ENCODE results near the gene GAL.

The GAL gene

DNA sequence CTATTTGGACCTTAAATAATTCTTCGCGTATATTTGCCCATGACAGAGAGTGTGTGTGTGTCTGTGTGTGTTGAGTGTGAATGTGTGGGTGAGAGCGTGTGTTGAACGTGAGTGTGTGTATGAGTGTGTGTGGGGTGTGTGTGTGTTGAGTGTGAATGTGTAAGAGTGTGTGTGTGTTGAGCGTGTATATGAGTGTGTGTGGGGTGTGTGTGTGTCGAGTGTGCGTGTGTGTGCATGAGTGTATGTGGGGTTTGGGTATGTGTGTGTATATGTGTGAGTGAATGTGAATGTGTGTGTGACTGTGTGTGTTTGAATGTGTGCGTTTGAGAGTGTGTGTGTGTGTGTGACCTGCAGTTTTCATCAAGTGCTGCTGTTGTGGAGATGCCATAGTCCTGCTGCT, 26.8 kb downstream of the GAL start:
- no peak for DNase-seq

DNA sequence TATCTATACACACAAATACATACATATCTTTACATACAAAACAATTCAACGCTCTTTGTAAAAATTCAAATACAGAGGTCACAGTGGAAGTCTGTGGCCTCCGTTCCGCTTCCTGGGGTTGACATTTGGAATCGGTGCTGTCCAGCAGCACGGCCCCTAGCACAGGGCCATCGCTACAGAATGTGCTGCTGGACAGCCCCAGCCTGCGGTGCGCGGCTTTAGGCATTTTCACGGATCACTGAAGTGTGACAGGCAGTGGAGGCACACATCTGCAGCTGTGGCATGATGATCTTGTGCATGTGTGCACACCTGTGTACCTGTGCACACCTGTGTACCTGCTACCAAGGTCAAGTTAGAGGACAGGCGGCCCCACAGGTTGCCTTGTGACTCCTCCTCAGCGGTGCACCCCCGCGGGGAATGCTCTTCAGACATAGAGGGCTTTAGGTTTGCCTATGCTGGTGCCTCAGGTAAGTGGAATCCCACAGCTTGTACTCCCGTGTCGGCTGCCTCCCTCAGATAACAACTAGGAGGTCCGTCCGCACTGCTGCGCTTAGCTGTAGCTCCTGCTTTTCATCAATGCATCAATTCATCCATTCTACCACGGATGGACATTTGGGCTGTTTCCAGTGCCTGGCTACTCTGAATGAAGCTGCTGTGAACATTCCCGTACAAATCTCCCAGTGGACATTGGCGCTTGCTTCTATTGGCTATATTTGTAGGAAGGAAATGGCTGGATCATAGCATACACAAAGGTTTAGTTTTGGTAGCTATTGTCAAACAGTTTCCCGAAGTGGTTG, 29.9 kb downstream of the GAL start:
- DNase-seq = peak; percentile 21

DNA sequence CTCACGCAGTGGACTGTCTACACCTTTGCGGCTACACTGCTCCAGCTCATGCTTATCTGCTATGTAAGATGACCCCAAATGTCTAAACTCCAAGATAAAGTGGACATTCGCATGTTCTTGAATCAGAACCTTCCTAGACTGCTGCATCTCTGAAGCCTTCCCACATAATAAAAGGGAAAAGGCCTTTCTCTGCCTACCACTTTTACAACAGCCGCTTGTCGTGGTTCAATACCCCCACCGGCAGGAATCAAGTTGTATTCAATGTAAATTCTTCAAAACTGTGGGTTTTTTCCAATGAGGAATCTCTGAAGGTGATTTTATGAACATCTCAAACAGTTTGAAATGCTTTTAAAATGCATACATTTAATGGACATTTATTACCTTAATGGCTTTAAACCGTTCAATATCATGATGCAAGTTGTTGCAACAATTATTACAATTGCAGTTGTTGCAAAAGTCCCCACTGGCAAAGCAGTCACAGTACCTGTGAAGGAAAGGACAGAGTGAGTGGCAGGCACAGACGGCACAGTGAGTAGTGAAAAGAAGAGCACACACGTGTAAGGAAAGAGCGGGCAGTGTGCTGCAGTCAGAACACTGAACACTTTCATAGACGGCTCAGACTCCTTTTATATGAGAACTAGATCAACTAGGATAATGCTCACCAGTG, 31.2 kb downstream of the GAL start:
- no peak for DNase-seq

DNA sequence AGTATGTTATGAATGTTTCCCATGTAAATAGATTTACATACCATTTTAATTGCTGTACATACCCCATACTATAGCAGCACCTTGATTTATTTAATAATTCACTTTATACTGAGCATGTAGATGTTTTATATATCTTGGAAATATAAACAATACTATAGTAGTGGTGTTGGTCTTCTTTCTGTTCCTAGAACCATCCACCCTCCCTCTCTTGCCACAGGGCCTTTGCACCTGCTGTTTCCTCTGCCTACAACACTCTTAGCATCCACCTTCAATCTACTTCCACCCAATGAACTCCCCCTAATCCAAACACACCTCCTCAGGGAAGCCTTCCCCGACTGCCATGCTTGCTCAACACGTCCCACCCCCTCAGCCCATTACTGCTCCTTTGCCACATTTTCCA, 36.7 kb downstream of the GAL start:
- DNase-seq = no peak

DNA sequence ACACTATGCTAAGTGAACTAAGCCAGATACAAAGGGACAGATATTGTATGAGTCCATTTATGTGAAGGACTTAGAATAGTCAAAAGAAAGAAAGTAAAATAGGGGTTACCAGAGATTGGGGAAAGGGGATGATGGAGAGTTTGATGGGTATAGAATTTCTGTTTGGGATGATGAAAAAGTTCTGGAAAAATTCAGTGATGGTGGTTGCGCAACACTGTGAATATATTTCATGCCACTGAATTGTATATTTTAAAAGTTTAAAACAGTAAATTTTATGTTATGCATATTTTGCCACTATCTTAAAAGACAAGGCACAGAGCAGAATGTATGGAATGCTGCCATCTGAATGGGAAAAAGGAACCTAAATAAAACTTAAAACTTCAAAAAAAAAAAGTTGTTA, 37.8 kb downstream of the GAL start:
- DNase-seq = no peak

DNA sequence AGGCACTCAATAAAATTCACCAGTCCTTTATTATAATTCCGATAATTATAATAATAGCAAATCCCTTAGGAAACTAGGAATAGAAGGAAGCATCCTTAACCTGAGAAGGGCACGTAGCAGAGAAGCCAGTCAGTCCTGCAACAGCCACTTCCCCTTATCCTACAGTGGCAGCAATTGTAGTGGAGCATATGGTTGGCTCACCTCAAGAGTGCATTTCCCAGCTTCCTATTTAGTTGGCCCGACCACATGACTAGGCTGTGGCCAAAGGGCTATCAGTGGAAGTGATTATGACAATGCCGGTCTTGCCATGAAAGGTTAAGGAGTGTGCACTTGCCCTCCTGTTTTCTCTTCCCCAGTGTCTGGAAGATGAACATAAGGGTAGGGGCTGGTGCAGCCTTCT, 39.9 kb downstream of the GAL start:
- no peak for DNase-seq

DNA sequence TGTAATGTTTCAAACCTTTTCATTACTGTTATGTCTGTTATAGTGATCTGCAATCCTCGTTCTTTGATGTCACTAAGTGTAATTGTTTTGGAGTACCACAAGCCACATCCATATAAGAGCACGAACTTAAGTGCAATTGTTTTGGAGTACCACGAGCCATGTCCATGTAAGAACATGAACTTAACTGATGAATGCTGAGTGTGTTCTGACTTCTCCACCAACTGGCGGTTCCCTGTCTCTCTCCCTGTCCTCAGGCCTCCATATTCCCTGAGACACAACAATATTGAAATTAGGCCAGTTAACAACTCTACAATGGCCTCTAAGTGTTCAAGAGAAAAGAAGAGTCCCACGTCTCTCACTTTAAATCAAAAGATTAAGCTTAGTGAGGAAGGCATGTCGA, 43.4 kb downstream of the GAL start:
- no peak for DNase-seq

DNA sequence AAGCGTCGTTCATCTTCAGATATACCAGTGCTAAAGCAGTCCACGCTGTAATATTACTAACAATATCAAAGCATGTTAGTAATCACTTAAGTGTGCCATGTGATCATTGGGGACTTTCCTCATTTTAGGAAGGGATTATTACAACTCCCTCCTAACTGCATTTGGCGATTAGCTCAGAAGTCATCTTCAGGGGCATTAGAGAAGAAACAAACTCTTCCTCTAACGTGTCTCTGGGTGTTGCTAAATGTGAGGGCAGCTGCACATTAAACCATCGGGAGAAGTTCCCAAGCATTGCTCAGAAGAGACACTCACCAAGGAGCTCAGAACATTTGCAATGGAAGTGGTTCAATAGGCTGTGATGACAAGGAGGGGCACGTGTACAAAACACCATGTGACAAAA, 49.8 kb downstream of the GAL start:
- no peak for DNase-seq

DNA sequence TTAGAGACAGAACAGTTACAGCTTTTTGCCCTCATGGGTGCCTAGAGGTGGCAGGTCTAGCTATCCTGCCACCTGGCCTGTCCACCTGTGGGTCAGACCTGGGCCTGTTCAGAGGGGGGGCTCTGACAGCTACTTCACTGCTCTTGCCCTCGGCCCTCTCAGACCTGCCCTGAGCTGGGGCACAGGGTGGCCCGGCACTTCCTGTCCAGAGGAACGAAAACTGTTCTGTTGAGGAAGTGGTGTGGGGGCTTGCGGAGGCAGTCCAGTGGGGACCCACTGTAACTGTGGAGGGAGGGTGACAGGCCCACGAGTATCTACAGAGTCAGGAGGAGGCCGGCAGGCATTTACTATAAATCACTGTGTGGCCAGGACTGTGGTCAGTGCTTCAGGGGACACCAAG, 50.8 kb downstream of the GAL start:
- DNase-seq = no peak

DNA sequence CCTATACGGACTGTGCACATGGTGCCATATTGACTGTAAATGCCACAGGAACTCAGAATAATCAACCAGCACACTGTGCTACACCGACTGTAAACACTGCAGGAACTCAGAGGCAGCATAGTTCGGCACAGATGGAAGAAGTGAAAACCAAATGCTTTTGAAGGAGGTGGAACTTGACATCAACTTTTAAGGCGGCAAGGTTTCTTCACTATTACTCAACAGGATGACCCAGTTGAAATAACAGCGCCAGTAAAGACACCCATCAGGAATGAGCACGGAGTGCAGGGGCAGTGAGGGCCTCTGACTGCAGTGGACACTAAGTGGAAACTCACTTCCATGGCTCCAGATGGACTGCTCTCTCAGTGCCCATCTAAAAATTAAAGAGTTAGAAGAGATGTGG, 51.3 kb downstream of the GAL start:
- no peak for DNase-seq

Measured in right kidney (tissue), 1 donor.